Stimulated activated CD4-positive, alpha-beta T cell treated with anti-CD3 and anti-CD28 coated beads, Interleukin-15, amount 100 ng/mL, for 24 hours (primary cell): ENCODE results near the gene CD2AP.
"Not testable (repeated sequence)": the region's sequence is repeated elsewhere in the genome, so short reads cannot be mapped to it uniquely, and the experiment has no call there.

Experiments used
- DNase-seq: peaks from one replicate; pipeline ENCODE4 v3.0.0-alpha.2; 2020

CD2AP gene, protein sequence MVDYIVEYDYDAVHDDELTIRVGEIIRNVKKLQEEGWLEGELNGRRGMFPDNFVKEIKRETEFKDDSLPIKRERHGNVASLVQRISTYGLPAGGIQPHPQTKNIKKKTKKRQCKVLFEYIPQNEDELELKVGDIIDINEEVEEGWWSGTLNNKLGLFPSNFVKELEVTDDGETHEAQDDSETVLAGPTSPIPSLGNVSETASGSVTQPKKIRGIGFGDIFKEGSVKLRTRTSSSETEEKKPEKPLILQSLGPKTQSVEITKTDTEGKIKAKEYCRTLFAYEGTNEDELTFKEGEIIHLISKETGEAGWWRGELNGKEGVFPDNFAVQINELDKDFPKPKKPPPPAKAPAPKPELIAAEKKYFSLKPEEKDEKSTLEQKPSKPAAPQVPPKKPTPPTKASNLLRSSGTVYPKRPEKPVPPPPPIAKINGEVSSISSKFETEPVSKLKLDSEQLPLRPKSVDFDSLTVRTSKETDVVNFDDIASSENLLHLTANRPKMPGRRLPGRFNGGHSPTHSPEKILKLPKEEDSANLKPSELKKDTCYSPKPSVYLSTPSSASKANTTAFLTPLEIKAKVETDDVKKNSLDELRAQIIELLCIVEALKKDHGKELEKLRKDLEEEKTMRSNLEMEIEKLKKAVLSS

DNA sequence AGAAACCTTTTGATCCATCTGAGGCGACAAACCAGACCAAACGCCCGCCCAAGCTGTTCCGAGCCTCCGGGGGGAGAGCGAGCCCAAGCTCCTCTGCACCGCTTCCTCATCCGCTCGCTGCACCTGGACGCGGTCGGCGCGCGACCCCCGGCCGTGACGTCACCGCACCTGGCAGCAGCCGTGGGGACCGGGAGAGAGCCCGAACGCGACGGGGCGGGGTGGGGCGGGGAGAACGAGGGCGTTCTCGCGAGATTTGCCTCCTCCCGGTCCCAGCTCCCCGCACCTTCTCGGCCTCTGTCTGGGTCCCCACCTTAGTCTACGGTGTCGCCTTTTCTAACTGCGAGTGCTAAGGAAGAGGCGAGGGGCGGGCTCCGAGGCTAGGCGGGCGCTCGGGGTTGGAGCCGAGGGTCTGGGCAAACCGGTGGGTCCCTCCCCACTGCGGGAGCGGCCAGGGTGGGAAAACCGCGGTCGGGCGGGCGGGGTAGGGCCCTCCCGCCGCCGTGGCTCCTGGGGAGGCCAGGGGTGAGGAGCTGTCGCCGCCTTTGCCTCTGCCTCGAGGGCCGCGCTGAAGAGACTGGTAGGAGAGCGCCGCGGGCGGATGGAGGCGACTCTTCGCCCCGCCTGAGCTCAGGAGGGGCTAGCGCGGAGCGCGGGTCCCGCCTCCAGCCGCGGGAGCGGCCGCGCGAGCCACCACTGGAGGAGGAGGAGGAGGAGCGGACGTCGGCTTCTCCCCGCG, at the start of gene CD2AP:
Gene CD2AP, plus strand, starts transcription at position 293 of the 736 bp plus-strand sequence. CDS start 456 bp downstream, outside the sequence.
- peak; percentile 89 for DNase-seq

- no peak for DNase-seq
These were observed 49.3 kb upstream of the CD2AP start for GRCh38 chr6:47428288-47428687.

GRCh38 chr6:47428746-47429664, 48.6 kb upstream of the CD2AP start:
- DNase-seq, result no peak

- DNase-seq, result no peak
These were observed 43.0 kb upstream of the CD2AP start for GRCh38 chr6:47434372-47435253.

- DNase-seq, result no peak
These were observed 42.4 kb upstream of the CD2AP start for GRCh38 chr6:47435254-47435612.

GRCh38 chr6:47437592-47437991, 40.0 kb upstream of the CD2AP start:
- no peak for DNase-seq

DNA sequence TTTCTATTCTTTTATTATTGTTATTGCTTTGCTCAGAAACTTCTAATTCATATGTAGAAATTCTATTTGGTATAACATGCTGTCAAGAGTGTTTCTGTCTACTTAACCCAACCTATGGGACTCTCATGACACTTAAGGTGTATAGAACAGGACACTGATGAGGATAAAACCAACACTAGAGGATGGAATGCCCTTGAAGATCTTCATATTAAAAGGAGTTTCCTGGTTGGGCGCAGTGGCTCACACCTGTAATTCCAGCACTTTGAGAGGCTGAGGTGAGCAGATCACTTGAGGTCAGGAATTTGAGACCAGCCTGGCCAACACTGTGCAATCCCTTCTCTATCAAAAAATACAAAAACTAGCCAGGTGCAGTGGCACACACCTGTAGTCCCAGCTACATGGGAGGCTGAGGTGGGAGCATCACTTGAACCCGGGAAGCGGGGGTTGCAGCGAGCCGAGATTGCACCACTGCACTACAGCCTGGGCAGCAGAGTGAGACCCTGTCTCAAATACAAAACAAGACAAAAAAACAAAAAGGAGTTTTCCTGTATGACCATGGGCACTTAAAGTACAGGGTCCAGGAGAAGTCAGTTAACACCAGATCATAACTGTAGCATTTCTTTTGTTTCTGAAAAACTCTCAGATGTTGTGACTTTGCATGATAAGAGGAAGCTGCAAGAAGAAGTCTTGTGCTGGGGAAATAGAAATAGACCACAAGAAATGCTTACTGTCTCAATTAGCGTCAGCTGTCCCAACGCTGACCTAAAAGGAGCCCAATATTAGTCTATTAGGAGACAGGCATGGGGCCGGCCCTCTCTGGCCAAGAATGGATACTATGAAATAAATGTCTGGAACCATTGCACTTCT, 38.9 kb upstream of the CD2AP start:
- no peak for DNase-seq

DNA sequence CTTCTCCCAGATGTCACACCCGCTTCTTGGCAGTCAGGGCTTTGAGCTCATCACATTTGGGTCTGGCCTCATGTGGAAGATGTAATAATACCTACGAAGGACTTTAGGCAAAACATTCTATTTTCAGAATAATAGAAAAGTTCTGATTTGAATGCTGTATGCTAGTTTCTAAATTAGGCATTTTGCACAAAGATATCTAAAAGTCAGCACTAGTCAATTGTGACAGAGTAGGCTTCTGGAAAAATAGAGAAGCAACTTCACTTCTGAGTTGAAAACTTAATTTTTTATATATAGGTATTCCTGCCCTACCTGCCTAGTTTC, 38.3 kb upstream of the CD2AP start:
- DNase-seq, result no peak

- no peak for DNase-seq
These were observed 36.9 kb upstream of the CD2AP start for GRCh38 chr6:47440719-47441118.

DNA sequence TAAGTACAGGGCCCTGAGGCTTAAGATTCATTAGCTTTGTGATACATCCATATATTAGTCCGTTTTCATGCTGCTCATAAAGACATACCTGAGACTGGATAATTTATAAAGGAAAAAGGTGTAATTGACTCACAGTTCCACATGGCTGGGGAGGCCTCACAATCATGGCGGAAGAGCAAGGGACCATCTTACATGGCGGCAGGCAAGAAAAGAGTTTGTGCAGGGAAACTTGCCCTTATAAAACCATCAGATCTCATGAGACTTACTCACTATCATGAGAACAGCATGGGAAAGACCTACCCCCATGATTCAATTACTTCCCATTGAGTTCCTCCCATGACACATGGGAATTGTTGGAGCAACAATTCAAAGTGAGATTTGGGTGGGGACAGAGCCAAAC, 32.6 kb upstream of the CD2AP start:
- not testable (repeated sequence) for DNase-seq

GRCh38 chr6:47446669-47447330, 30.8 kb upstream of the CD2AP start:
- DNase-seq, result no peak

DNA sequence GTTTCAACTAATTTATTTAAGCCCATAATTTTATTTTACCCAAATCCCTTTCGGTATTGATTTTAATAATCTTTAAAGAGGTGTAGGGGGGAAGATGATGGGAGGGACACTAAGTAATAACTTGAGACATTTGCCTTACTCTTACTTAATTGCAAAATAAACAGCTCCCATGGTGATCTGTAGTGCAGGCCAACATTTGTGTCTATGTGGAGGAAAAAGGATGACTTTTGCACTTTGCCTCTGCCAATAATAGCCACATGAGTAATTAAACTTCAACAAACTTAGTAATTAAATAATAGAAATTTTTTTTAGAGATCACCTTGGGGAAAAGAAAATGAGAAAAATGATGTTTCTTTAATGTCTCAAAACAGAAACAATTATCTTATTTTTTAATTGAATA, 29.9 kb upstream of the CD2AP start:
- no peak for DNase-seq

- DNase-seq, result no peak
These were observed 26.4 kb upstream of the CD2AP start for GRCh38 chr6:47451162-47451561.

- DNase-seq, result no peak
These were observed 24.7 kb upstream of the CD2AP start for GRCh38 chr6:47452899-47453298.

GRCh38 chr6:47453372-47453936, 24.1 kb upstream of the CD2AP start:
- DNase-seq, result no peak

GRCh38 chr6:47454713-47455396, 22.7 kb upstream of the CD2AP start:
- no peak for DNase-seq

DNA sequence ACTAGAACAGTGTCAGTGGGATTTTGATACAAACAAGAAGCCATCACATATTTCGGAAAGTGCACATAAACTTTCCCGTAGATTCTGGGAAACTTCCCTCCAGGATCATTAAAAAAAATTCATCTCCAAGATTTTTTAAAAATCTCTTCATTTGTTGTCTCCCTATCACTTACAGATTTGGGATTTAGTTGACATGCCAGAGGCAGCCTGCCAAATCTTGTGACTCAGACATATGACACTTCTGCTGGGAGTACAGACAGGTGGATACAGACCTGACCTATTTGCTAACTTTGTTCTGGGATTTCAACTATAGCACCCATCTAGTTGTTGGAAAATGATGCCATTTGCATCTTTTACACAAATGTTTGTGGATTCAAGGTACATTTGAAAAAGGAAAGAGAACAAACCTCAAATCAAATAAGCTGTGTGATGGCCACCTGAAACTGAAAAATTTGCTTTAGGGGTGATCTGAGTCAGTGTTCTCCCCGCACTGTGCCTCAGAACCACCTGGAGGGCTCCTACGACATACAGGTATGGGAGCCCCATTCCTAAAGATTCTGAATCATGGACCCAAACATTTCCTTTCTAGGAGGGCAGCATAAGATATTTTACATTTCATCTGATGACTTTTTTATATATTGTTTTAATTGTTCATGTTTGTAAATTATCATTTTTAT, 21.9 kb upstream of the CD2AP start:
- no peak for DNase-seq

- no peak for DNase-seq
These were observed 21.0 kb upstream of the CD2AP start for GRCh38 chr6:47456536-47456975.

GRCh38 chr6:47457370-47457769, 20.2 kb upstream of the CD2AP start:
- DNase-seq, result no peak
